Testis (tissue), 2 donors: ENCODE measurements around the gene PEF1.

Experiments
- CTCF ChIP-seq, 3 experiments: fragments of 450-650 bp in 2 of 3; fragments of 200-600 bp in 1 of 3; sonication (generic) in 1 of 3; IDR thresholded peaks; one replicate each; pipeline ENCODE4 v1.5.1; 2016 to 2019; ENCODE audit warnings: antibody characterized with exemption in 3 of 3, mild to moderate bottlenecking in 2 of 3, moderate library complexity in 1 of 3
- POLR2A ChIP-seq: fragments of 450-650 bp; IDR thresholded peaks from one replicate; pipeline ENCODE4 v1.6.1; 2017; ENCODE audit warnings: antibody characterized with exemption, mild to moderate bottlenecking, moderate library complexity

- no peak for TF ChIP-seq CTCF (IDR thresholded peaks at IDR 0.05)
- no peak for TF ChIP-seq POLR2A
Measured at GRCh38 chr1:31660871-31661455, 16.3 kb upstream of the PEF1 start.
